RWPE1 (cell line): Measurements from ENCODE around the gene PTPRCAP.
A peak's percentile ranks its signal among the peaks of the same experiment; 100 is the strongest.

Experiments
- CTCF ChIA-PET: fragments of 350-600 bp; sonication (Branson Sonifier 250); formaldehyde crosslinking; extraction: SDS; loops from one replicate; lab custom pipeline; 2021; lab: Yijun Ruan, JAX
- POLR2A ChIA-PET: fragments of 400-600 bp; formaldehyde crosslinking; extraction: SDS; loops from one replicate; lab custom pipeline; 2020; ENCODE audit warnings: antibody characterized with exemption; ENCODE audit not compliant: low non-redundant PET; lab: Yijun Ruan, JAX
- DNase-seq: peaks from one replicate; pipeline ENCODE4 v3.0.0; 2012; ENCODE audit warnings: low spot score
- H3K27ac ChIP-seq: fragments of 450-650 bp; 2 replicates; pipeline ENCODE4 v1.5.1; 2017
- CTCF ChIP-seq: fragments of 450-650 bp; conservative IDR thresholded peaks from 2 replicates; pipeline ENCODE4 v1.5.1; 2017; ENCODE audit warnings: low read depth, mild to moderate bottlenecking

PTPRCAP gene

GRCh38 chr11:67397536-67397935, 39.9 kb downstream of the PTPRCAP start:
- peak overlapping the region; percentile 94 for H3K27ac ChIP-seq
- CTCF ChIA-PET = no interaction called here
- TF ChIP-seq CTCF = no peak
- DNase-seq = no peak
- POLR2A ChIA-PET = no interaction called here

- H3K27ac ChIP-seq = peak overlapping the region; percentile 94
- no peak for TF ChIP-seq CTCF
- POLR2A ChIA-PET = no interaction called here
- no peak for DNase-seq
- CTCF ChIA-PET = interaction anchor here (1.6 kb wide), 1 partner anchor 14 kb away, joined by 4 read pairs; no protein-coding TSS in a partner anchor
These were observed 40.7 kb downstream of the PTPRCAP start for GRCh38 chr11:67396587-67397389.

GRCh38 chr11:67396259-67396581, 41.3 kb downstream of the PTPRCAP start:
- peak overlapping the region; percentile 94 for H3K27ac ChIP-seq
- no peak for DNase-seq
- ChIA-PET POLR2A (no interaction called here), CTCF (interaction anchor here (1.6 kb wide), 1 partner anchor 14 kb away, joined by 4 read pairs; no protein-coding TSS in a partner anchor)
- TF ChIP-seq CTCF = no peak

- CTCF ChIA-PET = interaction anchor here (1.6 kb wide), 1 partner anchor 13 kb away, joined by 4 read pairs; no protein-coding TSS in a partner anchor
- POLR2A ChIA-PET = no interaction called here
- no peak for DNase-seq
- no peak for TF ChIP-seq CTCF
- H3K27ac ChIP-seq = peak overlapping the region; percentile 94
These were observed 41.8 kb downstream of the PTPRCAP start for GRCh38 chr11:67395555-67396258.

GRCh38 chr11:67393990-67394389, 43.5 kb downstream of the PTPRCAP start:
- DNase-seq = no peak
- ChIA-PET POLR2A (no interaction called here), CTCF (interaction anchor here (0.6 kb wide), 1 partner anchor 42 kb away, joined by 3 read pairs; no protein-coding TSS in a partner anchor)
- no peak for TF ChIP-seq CTCF
- H3K27ac ChIP-seq = peak overlapping the region; percentile 94

GRCh38 chr11:67393437-67393836, 44.0 kb downstream of the PTPRCAP start:
- ChIA-PET POLR2A (interaction anchor here (0.6 kb wide), 1 partner anchor 8 kb away, joined by 4 read pairs; the partner anchor contains the start of gene PPP1CA), CTCF (no interaction called here)
- peak overlapping the region; percentile 94 for H3K27ac ChIP-seq

More at GRCh38 chr11:67393437-67393836, 44.0 kb downstream of the PTPRCAP start:
- no peak for DNase-seq
- no peak for TF ChIP-seq CTCF
